Measurements from ENCODE around the gene DAB1.

DNA sequence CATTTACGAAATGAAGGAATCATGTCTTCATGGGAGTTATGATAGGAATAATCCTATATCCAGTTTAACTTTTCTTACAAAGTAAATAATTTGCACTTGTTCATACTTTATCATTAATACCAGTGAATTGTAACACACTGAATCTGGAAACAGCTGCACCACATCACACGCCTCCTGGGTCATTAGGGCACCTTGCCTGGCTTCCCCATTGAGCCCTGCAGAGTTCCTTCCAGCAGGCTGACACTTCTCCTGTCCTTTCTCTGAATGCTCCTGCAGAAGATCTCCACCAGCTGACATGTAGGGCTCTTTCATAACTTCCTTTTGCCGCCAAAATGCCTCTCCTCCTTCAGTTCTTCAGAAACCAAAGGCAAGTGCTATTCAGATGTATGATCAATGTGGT, 201.1 kb downstream of the DAB1 start:
- TF ChIP-seq, protein P1, sequence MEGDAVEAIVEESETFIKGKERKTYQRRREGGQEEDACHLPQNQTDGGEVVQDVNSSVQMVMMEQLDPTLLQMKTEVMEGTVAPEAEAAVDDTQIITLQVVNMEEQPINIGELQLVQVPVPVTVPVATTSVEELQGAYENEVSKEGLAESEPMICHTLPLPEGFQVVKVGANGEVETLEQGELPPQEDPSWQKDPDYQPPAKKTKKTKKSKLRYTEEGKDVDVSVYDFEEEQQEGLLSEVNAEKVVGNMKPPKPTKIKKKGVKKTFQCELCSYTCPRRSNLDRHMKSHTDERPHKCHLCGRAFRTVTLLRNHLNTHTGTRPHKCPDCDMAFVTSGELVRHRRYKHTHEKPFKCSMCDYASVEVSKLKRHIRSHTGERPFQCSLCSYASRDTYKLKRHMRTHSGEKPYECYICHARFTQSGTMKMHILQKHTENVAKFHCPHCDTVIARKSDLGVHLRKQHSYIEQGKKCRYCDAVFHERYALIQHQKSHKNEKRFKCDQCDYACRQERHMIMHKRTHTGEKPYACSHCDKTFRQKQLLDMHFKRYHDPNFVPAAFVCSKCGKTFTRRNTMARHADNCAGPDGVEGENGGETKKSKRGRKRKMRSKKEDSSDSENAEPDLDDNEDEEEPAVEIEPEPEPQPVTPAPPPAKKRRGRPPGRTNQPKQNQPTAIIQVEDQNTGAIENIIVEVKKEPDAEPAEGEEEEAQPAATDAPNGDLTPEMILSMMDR (IDR thresholded peaks at IDR 0.05) = no peak
- TF ChIP-seq POLR2A (IDR thresholded peaks at IDR 0.05) = no peak

All from right lobe of liver (tissue), 4 donors.